K562 (cell line): ENCODE data around the gene TXNRD2. TPM values are rescaled to one million over a fixed set of nuclear protein-coding genes. Genes with fewer than 3 reads are reported as not detected.

ENCODE experiments used
- ETS1 ChIP-seq: conservative IDR thresholded peaks from 2 replicates; pipeline ENCODE4 v1.6.1; 2011; ENCODE audit warnings: low read depth, mild to moderate bottlenecking, low read length; ENCODE audit not compliant: control insufficient read depth
- FIP1L1 ChIP-seq: fragments of 200-400 bp; formaldehyde crosslinking; IDR thresholded peaks from 2 replicates; pipeline ENCODE4 v1.6.1; 2018; ENCODE audit warnings: mild to moderate bottlenecking, low read depth, low read length; ENCODE audit not compliant: poor library complexity, severe bottlenecking
- FOSL1 ChIP-seq: fragments of 200-800 bp; sonication (Bioruptor generic); conservative IDR thresholded peaks from 2 replicates; pipeline ENCODE4 v1.6.1; 2016; ENCODE audit warnings: missing genetic modification characterization, missing compliant biosample characterization
- HDGF ChIP-seq: fragments of 450-650 bp; IDR thresholded peaks from 2 replicates; pipeline ENCODE4 v1.6.1; 2016
- ILK ChIP-seq: fragments of 450-650 bp; IDR thresholded peaks from 2 replicates; pipeline ENCODE4 v1.6.1; 2016; ENCODE audit warnings: missing genetic modification characterization, low read depth, mild to moderate bottlenecking, missing compliant biosample characterization, moderate library complexity, borderline replicate concordance
- KLF10 ChIP-seq: fragments of 250-450 bp; sonication (Bioruptor Pico); IDR thresholded peaks from 2 replicates; pipeline ENCODE4 v1.6.1; 2021; ENCODE audit warnings: matching md5 sums
- MECOM ChIP-seq: fragments of 250-450 bp; sonication (Bioruptor Pico); IDR thresholded peaks from 2 replicates; pipeline ENCODE4 v1.8.0; 2022; ENCODE audit warnings: inconsistent platforms
- NCOA2 ChIP-seq, 2 experiments: fragments of 450-650 bp; IDR thresholded peaks; 2 replicates each; pipeline ENCODE4 v1.6.1; 2018; ENCODE audit warnings: mild to moderate bottlenecking in 2 of 2, moderate library complexity in 1 of 2; ENCODE audit not compliant: partially characterized antibody in 2 of 2
- NFE2 ChIP-seq: IDR thresholded peaks from 2 replicates; pipeline ENCODE4 v1.6.1; 2014; ENCODE audit warnings: antibody characterized with exemption, low read depth
- NONO ChIP-seq, 2 experiments: fragments of 200-400 bp in 1 of 2; fragments of 450-650 bp in 1 of 2; formaldehyde crosslinking in 1 of 2; IDR thresholded peaks; 2 replicates each; pipeline ENCODE4 v1.6.1; 2017; ENCODE audit warnings: low read depth in 2 of 2, mild to moderate bottlenecking in 2 of 2, moderate library complexity in 2 of 2, low read length in 1 of 2
- PML ChIP-seq: IDR thresholded peaks from 2 replicates; pipeline ENCODE4 v1.6.1; 2012; ENCODE audit warnings: low read length, inconsistent platforms
- RBM39 ChIP-seq: fragments of 200-400 bp; formaldehyde crosslinking; optimal IDR thresholded peaks from 2 replicates; pipeline ENCODE3; 2018; ENCODE audit warnings: low read depth, low read length
- SMAD2 ChIP-seq: fragments of 150-350 bp; IDR thresholded peaks from 2 replicates; pipeline ENCODE4 v1.6.1; 2014; ENCODE audit warnings: low read depth, mild to moderate bottlenecking, low read length
- SMARCB1 ChIP-seq: IDR thresholded peaks from 2 replicates; pipeline ENCODE4 v1.6.1; 2011; ENCODE audit warnings: improper control_type of control experiment, low read depth; ENCODE audit not compliant: insufficient read length
- U2AF2 ChIP-seq: fragments of 200-400 bp; formaldehyde crosslinking; optimal IDR thresholded peaks from 2 replicates; pipeline ENCODE3; 2017; ENCODE audit warnings: low read depth, mild to moderate bottlenecking, low read length
- ZBTB5 ChIP-seq: fragments of 450-650 bp; IDR thresholded peaks from 2 replicates; pipeline ENCODE4 v1.6.1; 2017; ENCODE audit warnings: antibody characterized with exemption
- ZNF696 ChIP-seq: fragments of 250-450 bp; sonication (Bioruptor Pico); conservative IDR thresholded peaks from 2 replicates; pipeline ENCODE4 v1.4.0; 2020; ENCODE audit warnings: mild to moderate bottlenecking, moderate library complexity
- polyA plus RNA-seq, 8 experiments: library from polyadenylated mRNA; depleted of rRNA in 4 of 8; stranded (reverse) in 5 of 8; unstranded in 3 of 8; fragments of >200 nt; fragmentation: Nextera tagmentation in 2 of 8; fragmentation: Illumina TruSeq in 1 of 8; extraction: Ambion mirVana in 2 of 8; extraction: Trizol in 1 of 8; gene quantifications; 2 replicates each; pipeline versions ENCODE4 v1.2.1 to v1.2.3, GENCODE V29; 2011 to 2014; ENCODE audit warnings: inconsistent platforms in 1 of 8, missing spikeins in 1 of 8
- total RNA-seq, 7 experiments: library from RNA; depleted of rRNA in 6 of 7; stranded (reverse); fragments of >200 nt in 6 of 7; fragmentation: Illumina TruSeq in 2 of 7; extraction: Trizol in 2 of 7; gene quantifications; 2 replicates each; pipeline versions ENCODE4 v1.2.1 to v1.2.3, GENCODE V29; 2011 to 2021; ENCODE audit warnings: low replicate concordance in 1 of 7
- TF ChIP-seq, protein P1 (sequence below): fragments of 450-650 bp; IDR thresholded peaks from 2 replicates; pipeline ENCODE4 v1.6.1; 2016; ENCODE audit warnings: mild to moderate bottlenecking
- TF ChIP-seq, protein P2 (sequence below): fragments of 450-650 bp; IDR thresholded peaks from 2 replicates; pipeline ENCODE4 v1.7.1; 2018; ENCODE audit warnings: mild to moderate bottlenecking, low read depth; ENCODE audit not compliant: partially characterized antibody

Gene TXNRD2
- total and polyA plus RNA-seq, 9 of the 15 experiments (the other 6 are each of a cell fraction or from before 2014, with no cell fraction given) = 3.3 to 80.2 (median 49.4) TPM

- no peak for TF ChIP-seq ZBTB5
- TF ChIP-seq FIP1L1 = no peak
- 0 out of 2 replicates have a peak, but pooled peaks have one; percentile 40 for TF ChIP-seq ZNF696
- TF ChIP-seq NCOA2 (IDR thresholded peaks at IDR 0.05; ENCODE audit: partially characterized antibody in 2 of 2) = no peak
- TF ChIP-seq, protein P1, sequence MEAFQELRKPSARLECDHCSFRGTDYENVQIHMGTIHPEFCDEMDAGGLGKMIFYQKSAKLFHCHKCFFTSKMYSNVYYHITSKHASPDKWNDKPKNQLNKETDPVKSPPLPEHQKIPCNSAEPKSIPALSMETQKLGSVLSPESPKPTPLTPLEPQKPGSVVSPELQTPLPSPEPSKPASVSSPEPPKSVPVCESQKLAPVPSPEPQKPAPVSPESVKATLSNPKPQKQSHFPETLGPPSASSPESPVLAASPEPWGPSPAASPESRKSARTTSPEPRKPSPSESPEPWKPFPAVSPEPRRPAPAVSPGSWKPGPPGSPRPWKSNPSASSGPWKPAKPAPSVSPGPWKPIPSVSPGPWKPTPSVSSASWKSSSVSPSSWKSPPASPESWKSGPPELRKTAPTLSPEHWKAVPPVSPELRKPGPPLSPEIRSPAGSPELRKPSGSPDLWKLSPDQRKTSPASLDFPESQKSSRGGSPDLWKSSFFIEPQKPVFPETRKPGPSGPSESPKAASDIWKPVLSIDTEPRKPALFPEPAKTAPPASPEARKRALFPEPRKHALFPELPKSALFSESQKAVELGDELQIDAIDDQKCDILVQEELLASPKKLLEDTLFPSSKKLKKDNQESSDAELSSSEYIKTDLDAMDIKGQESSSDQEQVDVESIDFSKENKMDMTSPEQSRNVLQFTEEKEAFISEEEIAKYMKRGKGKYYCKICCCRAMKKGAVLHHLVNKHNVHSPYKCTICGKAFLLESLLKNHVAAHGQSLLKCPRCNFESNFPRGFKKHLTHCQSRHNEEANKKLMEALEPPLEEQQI = no peak; the same call in 1 of the 2 replicates
- no peak for TF ChIP-seq RBM39
- TF ChIP-seq NONO (IDR thresholded peaks at IDR 0.05; ENCODE audit: low read depth in 2 of 2, low read length in 1 of 2) = no peak
- no peak for TF ChIP-seq SMAD2
- 0 out of 2 replicates have a peak, but pooled peaks have one; percentile 3 for TF ChIP-seq NFE2
- no peak for TF ChIP-seq HDGF
- 0 out of 2 replicates have a peak, but pooled peaks have one; percentile 11 for TF ChIP-seq KLF10 (CRISPR knock-in tag)
- no peak for TF ChIP-seq ILK
- TF ChIP-seq PML = no peak
- peak; percentile 33; the same call in 1 of the 2 replicates for TF ChIP-seq FOSL1
- peak; percentile 68 for TF ChIP-seq SMARCB1
- no peak for TF ChIP-seq U2AF2
- TF ChIP-seq, protein P2, sequence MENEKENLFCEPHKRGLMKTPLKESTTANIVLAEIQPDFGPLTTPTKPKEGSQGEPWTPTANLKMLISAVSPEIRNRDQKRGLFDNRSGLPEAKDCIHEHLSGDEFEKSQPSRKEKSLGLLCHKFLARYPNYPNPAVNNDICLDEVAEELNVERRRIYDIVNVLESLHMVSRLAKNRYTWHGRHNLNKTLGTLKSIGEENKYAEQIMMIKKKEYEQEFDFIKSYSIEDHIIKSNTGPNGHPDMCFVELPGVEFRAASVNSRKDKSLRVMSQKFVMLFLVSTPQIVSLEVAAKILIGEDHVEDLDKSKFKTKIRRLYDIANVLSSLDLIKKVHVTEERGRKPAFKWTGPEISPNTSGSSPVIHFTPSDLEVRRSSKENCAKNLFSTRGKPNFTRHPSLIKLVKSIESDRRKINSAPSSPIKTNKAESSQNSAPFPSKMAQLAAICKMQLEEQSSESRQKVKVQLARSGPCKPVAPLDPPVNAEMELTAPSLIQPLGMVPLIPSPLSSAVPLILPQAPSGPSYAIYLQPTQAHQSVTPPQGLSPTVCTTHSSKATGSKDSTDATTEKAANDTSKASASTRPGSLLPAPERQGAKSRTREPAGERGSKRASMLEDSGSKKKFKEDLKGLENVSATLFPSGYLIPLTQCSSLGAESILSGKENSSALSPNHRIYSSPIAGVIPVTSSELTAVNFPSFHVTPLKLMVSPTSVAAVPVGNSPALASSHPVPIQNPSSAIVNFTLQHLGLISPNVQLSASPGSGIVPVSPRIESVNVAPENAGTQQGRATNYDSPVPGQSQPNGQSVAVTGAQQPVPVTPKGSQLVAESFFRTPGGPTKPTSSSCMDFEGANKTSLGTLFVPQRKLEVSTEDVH = no peak
- TF ChIP-seq ETS1 = no peak
- TF ChIP-seq MECOM (CRISPR knock-in tag) = no peak
These were observed 76.3 kb downstream of the TXNRD2 start (continued) for GRCh38 chr22:19865141-19865829.
